Activated CD8-positive, alpha-beta T cell treated with anti-CD3 and anti-CD28 coated beads, Interleukin-2, amount 10 ng/mL, durations not matched to agents 7 days and 5 days (primary cell): Measurements from ENCODE around the gene TNNI3. TPM values are rescaled to one million over a fixed set of nuclear protein-coding genes. Genes with fewer than 3 reads are reported as not detected.
"Not testable (repeated sequence)": the region's sequence is repeated elsewhere in the genome, so short reads cannot be mapped to it uniquely, and the experiment has no call there.

Source experiments
- ATAC-seq: fragments of 150-1000 bp; cut with Tn5 transposase; one replicate; pipeline ENCODE4 v1.10.0; 2021; ENCODE audit warnings: moderate library complexity
- CTCF ChIA-PET: fragments of 350-600 bp; sonication (Branson Sonifier 250); formaldehyde crosslinking; loops from one replicate; lab custom pipeline; 2021; ENCODE audit warnings: antibody characterized with exemption; lab: Charles Lee
- POLR2A ChIA-PET: fragments of 350-600 bp; sonication (Branson Sonifier 250); formaldehyde crosslinking; loops from one replicate; lab custom pipeline; 2021; ENCODE audit warnings: antibody characterized with exemption; lab: Charles Lee
- DNase-seq: peaks from one replicate; pipeline ENCODE4 v3.0.0-alpha.2; 2020
- H3K27ac Mint-ChIP-seq: one replicate; pipeline ENCODE4 v1.8.0; 2021; ENCODE audit warnings: mild to moderate bottlenecking, mixed read lengths
- H3K27me3 Mint-ChIP-seq: one replicate; pipeline ENCODE4 v1.8.0; 2021; ENCODE audit warnings: low read depth, mixed read lengths
- H3K36me3 Mint-ChIP-seq: one replicate; pipeline ENCODE4 v1.8.0; 2021; ENCODE audit warnings: low read depth, mixed read lengths
- H3K4me1 Mint-ChIP-seq: one replicate; pipeline ENCODE4 v1.8.0; 2021; ENCODE audit warnings: low read depth, mixed read lengths
- H3K4me3 Mint-ChIP-seq: one replicate; pipeline ENCODE4 v1.8.0; 2021; ENCODE audit warnings: mild to moderate bottlenecking, mixed read lengths
- H3K9me3 Mint-ChIP-seq: one replicate; pipeline ENCODE4 v1.8.0; 2022; ENCODE audit warnings: mixed read lengths; ENCODE audit not compliant: insufficient read depth
- total RNA-seq, 2 experiments: library from RNA; stranded (reverse); gene quantifications; one replicate each; pipeline ENCODE4 v1.2.3, GENCODE V29; 2021

The TNNI3 gene
- total RNA-seq, 2 experiments from 2014 or later, result not detected

DNA sequence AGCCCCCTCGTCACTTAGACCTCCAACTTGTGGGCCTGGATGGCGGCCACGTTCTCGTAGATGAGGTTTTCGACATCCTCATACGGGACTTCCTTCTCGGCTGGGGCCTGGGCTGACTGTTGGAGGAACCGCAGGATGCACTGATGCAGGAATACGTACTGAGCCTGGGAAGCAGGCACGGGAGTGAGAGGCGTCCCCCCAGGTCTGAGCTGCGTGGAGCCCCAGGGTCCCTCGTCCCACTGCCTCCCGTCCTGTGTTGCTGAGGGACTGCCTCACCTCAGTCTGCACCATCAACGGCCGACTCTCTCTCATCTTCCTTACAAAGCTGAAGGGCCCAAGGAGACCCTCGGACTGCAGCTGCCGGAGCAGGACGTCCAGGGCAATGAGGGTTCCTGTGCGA, 24.2 kb upstream of the TNNI3 start:
- Mint-ChIP-seq H3K27me3 (peaks cover 32% of the 10 kb centered on the region), H3K9me3 (no peaks in the 10 kb centered on the region), H3K27ac (no peak overlapping the region), H3K4me3 (no peak overlapping the region), H3K4me1 (peaks cover 35% of the 10 kb centered on the region), H3K36me3 (no peaks in the 10 kb centered on the region)
- ATAC-seq (no peak), DNase-seq (no peak)
- ChIA-PET CTCF (no interaction called here), POLR2A (no interaction called here)

DNA sequence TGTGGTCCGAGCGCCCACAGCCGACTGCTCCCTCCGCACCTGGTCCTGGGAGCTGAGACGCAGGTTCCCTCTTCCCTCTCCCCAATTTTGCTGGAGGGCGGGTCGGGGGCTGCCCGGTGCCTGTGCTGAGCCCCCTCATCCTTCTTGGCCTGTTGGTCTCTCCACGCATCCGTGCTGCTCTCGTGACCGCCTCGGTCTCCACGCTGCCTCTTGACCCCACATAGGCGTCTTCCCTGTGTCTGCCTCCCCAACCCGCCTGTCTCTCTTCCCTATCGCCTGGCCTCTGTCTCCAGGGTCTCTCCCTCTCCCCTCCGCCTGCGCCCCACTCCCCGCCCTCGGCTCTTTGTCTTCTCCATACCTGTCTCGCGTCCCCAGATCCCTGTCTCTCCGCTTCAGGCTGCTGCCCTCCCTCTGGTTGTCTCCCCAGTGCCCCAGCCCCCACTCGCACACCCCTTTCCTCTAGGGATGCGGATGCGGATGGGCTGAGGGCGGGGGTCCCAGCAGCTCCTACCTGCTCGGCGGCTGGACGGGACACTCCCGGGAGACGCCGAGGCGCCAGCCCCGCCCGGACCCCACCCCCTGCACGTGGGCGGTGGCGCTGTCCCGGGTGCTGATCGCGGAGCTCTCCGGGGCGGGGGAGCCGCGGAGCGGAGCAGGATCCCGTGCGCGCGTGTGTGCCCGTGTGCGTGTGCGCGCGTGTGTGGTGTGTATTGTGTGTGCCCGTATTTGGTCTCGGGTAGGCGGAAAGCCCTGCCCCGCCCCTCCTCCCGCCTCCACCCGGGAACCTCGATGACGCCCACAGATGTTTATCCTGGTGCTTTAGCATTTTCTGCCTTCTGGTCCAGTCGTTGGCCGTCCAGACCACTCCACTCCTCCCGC, 22.3 kb upstream of the TNNI3 start, which contains the start of gene SYT5:
TSS of gene SYT5 (minus strand) at position 684 of the 879 bp plus-strand sequence. CDS start 1,248 bp downstream, outside the sequence.
- CTCF ChIA-PET, result no interaction called here

DNA sequence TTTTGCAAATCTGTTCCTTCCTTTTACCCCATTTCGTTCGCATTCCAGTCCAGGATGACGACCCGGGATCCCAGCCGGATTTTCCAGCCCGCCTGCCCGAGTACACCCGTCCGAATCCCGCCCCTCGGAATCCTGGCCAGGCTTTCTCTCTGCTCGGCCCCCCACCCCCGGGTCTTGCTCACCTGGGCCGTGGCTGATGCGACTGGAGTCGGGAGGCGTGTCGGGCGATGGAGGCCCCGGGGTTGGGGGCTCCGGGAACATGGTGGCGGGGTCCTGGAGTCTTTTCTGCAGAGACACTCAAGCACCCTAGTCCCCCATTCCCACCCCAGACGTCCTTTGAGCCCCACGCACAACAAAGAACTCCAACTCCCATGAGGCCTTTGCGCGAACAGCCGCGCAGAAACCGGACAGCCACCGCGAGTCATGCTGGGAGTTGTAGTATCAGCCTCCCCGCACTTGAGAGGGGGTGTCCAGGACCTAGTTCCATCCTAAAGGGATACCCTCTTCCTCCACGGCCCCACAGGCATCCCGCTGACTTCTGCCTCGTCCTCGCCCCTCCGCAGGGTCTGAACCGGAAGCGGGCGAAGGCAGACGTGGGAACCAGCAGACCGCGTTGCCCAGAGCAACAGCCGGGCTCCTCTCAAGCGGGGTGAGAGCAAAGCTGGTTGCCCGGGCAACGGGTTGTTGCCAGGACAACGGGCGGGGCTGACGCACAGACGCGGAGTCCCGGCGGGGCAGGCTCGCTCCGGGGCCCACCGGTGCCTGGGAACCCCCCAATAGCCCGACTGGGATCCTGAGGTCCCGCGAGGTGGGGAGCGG, 21.5 kb upstream of the TNNI3 start:
- H3K27me3 Mint-ChIP-seq, result peaks cover 49% of the 10 kb centered on the region
- CTCF ChIA-PET, result interaction anchor here (1.5 kb wide), 1 partner anchor 13 kb away, joined by 4 read pairs; the partner anchor contains the start of gene DNAAF3
- DNase-seq (peak; percentile 96), ATAC-seq (peak; percentile 83)
- H3K9me3 Mint-ChIP-seq, result peaks cover 3% of the 10 kb centered on the region
- peak overlapping the region; percentile 65 for H3K4me3 Mint-ChIP-seq
- POLR2A ChIA-PET, result interaction anchor here (0.6 to 0.7 kb wide), 2 partner anchors 31 to 229 kb away, joined by 3 to 4 read pairs; partner anchors contain the start of gene UBE2S
- H3K4me1 Mint-ChIP-seq, result peaks cover 36% of the 10 kb centered on the region
- H3K36me3 Mint-ChIP-seq, result no peaks in the 10 kb centered on the region
- H3K27ac Mint-ChIP-seq, result peak overlapping the region; percentile 67

More for the DNA sequence above, 22.3 kb upstream of the TNNI3 start, which contains the start of gene SYT5:
- H3K4me3 Mint-ChIP-seq, result peak within 1 kb of the TSS; percentile 65
- H3K27me3 Mint-ChIP-seq, result peaks cover 43% of the 10 kb centered on the region
- peaks cover 33% of the 10 kb centered on the region for H3K4me1 Mint-ChIP-seq
- peak within 1 kb of the TSS; percentile 67 for H3K27ac Mint-ChIP-seq
- POLR2A ChIA-PET, result interaction anchor here (0.7 to 1.1 kb wide), 2 partner anchors 79 to 228 kb away, joined by 4 read pairs; partner anchors contain the start of genes PPP6R1 and UBE2S
- peaks cover 3% of the 10 kb centered on the region for H3K9me3 Mint-ChIP-seq
- ATAC-seq (peak; percentile 54), DNase-seq (peak; percentile 74)
- H3K36me3 Mint-ChIP-seq, result no peaks in the 10 kb centered on the region

DNA sequence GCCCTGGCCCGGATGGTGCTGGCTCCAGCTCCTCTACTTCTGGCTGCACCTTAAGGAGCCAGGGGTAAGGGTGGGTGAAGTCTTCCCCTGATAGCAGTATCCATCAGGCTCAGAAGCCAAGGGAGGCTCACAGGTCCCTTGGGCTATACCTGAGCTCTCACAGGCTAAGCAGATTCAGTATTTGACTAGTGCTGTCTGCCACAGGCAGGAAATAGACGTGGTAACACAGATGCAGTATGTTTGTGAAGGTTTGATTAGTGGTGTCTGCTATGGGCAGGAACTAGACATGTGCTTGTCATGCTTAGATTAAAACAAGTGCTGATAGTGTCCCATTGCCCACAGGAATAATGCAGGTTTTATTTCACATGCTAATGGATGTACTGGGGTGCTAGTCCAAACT, 18.5 kb upstream of the TNNI3 start:
- ChIA-PET CTCF (interaction anchor here (1.2 to 1.4 kb wide), 2 partner anchors 9 to 17 kb away, joined by 3 to 4 read pairs; no protein-coding TSS in a partner anchor), POLR2A (no interaction called here)
- peaks cover 3% of the 10 kb centered on the region for H3K9me3 Mint-ChIP-seq
- ATAC-seq, result no peak
- no peak overlapping the region for H3K4me3 Mint-ChIP-seq
- H3K27me3 Mint-ChIP-seq, result peaks cover 55% of the 10 kb centered on the region
- DNase-seq, result peak; percentile 29
- no peaks in the 10 kb centered on the region for H3K36me3 Mint-ChIP-seq
- H3K4me1 Mint-ChIP-seq, result peaks cover 49% of the 10 kb centered on the region
- H3K27ac Mint-ChIP-seq, result no peak overlapping the region

DNA sequence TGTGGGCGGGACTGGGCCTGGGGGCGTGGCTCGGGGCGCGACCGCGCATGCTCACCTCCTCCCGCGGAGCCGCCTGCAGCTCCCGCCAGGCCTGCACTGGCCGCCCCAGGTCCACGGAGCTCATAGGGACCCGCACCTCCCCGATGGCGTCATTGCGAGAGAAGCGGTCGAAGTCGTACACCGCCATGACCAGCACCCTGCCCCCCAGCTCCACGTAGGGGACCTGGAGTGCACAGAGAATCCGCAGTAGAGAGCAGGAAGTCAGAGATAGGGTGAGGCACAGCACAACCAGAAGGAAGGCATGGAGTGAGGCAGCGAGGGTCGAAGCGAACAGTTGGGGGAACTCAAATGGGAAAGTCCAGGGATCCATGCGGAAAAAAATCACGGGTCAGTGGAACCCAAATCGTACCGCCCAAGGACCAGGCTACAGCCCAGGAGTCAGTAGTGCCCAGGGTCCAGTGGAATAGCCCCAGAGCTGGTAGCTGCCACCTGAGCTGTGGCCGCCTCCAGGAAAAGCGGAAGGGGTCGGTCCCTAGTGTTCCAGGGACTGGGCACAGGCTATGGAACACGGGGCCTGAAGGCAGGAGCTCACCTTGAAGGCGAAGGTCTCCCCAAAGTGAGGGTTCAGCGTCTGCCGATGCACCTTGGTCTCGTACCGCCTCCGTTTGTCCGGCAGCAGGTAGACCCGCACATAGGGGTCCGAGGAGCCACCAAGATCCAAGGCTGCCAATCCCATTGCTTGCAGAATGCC, 17.8 kb upstream of the TNNI3 start:
- ATAC-seq, result no peak
- peaks cover 3% of the 10 kb centered on the region for H3K9me3 Mint-ChIP-seq
- H3K4me1 Mint-ChIP-seq, result peaks cover 46% of the 10 kb centered on the region
- no peaks in the 10 kb centered on the region for H3K36me3 Mint-ChIP-seq
- H3K27me3 Mint-ChIP-seq, result peaks cover 54% of the 10 kb centered on the region
- ChIA-PET POLR2A (no interaction called here), CTCF (interaction anchor here (1.0 to 1.8 kb wide), 5 partner anchors 8 to 209 kb away, joined by 3 to 7 read pairs (median 4); partner anchors contain the start of genes DNAAF3 and TMEM238)
- no peak for DNase-seq
- H3K27ac Mint-ChIP-seq, result no peak overlapping the region
- H3K4me3 Mint-ChIP-seq, result no peak overlapping the region

DNA sequence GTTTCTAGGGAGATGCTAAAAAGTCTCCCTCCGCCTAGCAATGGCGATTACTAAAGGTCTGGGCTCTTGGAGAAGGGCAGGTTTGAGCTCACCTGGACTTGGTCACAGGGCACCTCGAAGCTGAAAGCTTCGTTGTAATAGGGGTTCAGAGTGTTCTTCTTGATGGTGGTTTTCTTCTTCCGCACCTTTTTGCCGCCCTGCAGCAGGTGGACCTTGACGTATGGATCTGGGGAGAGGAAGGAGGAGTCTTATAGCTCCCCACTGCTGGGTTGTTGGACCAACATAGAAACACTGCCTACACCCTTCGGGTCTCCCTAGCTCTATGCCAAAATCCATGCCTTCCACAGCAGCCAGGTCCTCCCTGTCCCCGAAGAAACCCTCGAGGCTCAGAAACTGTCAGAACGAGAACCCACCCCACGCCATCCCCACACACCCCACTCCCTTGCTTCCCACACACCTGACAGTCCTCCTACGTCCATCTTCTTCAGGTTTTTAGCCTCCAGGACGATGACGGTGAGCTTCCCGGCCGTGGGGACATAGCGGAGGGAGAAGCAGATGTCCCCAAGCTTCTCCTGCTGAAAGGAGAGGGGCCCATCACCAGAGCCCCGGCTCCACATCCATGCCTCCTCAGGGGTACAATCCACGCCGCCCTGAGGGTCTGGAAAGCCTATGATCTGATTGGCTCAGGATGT, 17.0 kb upstream of the TNNI3 start:
- Mint-ChIP-seq H3K4me1 (peaks cover 41% of the 10 kb centered on the region), H3K4me3 (peak overlapping the region; percentile 63), H3K9me3 (peaks cover 3% of the 10 kb centered on the region), H3K36me3 (no peaks in the 10 kb centered on the region), H3K27me3 (peaks cover 55% of the 10 kb centered on the region), H3K27ac (no peak overlapping the region)
- CTCF ChIA-PET, result interaction anchor here (0.7 to 1.8 kb wide), 4 partner anchors 9 to 293 kb away, joined by 3 to 7 read pairs (median 4); partner anchors contain the start of genes DNAAF3 and TMEM238
- DNase-seq, result no peak
- ATAC-seq, result no peak
- POLR2A ChIA-PET, result interaction anchor here (0.6 kb wide), 1 partner anchor 231 kb away, joined by 3 read pairs; no protein-coding TSS in a partner anchor

DNA sequence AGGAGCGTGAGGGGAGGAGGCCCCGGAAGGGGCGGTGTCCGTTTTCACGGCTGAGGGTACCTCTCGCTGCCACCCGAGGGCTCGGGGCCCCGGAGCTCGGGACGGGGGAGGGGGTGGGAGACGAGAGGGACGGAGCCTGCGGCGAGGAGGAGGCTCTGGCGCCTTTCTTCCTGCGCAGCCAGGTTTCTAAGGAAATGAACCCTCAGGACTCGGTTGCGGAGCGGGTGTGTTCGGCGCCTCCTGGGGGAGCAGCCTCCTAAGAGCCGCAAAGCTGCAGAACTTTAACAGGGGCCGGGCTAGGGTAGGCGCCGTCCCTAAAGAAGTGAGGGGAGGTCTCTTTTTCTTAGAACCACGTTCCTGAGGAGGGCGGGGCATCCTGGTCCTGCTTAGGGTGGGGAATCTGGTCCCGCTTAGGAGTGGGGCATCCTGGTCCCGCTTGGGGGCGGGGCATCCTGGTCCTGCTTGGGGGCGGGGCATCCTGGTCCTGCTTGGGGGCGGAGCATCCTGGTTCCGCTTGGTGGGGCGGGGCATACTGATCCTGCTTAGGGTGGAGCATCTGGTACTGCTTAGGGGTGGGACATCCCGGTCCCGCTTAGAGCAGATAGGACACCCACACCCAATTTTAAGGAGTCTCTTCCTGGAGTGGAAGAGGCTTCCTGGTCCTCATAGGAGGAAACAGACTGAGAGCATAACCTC, 16.3 kb upstream of the TNNI3 start:
- ATAC-seq (peak; percentile 75), DNase-seq (peak; percentile 73)
- H3K4me1 Mint-ChIP-seq, result peaks cover 36% of the 10 kb centered on the region
- ChIA-PET CTCF (interaction anchor here (0.7 to 1.8 kb wide), 3 partner anchors 8 to 293 kb away, joined by 3 to 7 read pairs (median 5); partner anchors contain the start of gene DNAAF3), POLR2A (interaction anchor here (0.6 kb wide), 1 partner anchor 232 kb away, joined by 3 read pairs; no protein-coding TSS in a partner anchor)
- H3K4me3 Mint-ChIP-seq, result peak overlapping the region; percentile 63
- no peak overlapping the region for H3K27ac Mint-ChIP-seq
- H3K9me3 Mint-ChIP-seq, result peaks cover 3% of the 10 kb centered on the region
- peaks cover 60% of the 10 kb centered on the region for H3K27me3 Mint-ChIP-seq
- H3K36me3 Mint-ChIP-seq, result no peaks in the 10 kb centered on the region

DNA sequence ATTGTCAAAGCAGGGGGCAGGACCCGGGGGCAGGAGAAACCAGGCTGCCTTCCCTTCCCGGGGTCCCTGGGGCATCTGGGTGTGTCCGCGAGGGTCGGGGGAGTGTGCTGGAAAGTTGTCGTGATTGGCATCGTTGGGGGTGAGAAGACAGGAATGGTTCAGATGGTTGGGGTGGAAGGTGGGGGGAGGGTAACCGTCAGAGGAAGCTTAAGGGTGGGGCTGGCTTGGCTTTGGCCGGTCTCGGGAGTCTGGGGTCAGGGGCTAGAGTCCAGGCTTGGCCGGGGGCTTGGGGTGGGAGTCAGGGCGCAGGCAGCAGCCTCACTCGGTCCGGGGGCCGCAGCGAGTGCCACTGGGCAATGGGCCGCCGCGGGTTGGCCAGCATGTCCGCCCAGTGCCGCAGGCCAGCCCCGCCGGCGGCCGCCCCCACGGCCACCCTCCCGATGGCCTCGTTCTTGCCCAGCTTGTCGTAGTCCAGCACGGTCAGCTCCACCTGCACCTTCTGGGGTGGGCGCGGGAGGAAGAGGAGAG, 15.7 kb upstream of the TNNI3 start:
- DNase-seq, result no peak
- peak overlapping the region; percentile 63 for H3K4me3 Mint-ChIP-seq
- ChIA-PET CTCF (no interaction called here), POLR2A (no interaction called here)
- peaks cover 30% of the 10 kb centered on the region for H3K4me1 Mint-ChIP-seq
- H3K27ac Mint-ChIP-seq, result no peak overlapping the region
- ATAC-seq, result no peak
- H3K27me3 Mint-ChIP-seq, result peaks cover 57% of the 10 kb centered on the region
- no peaks in the 10 kb centered on the region for H3K36me3 Mint-ChIP-seq
- H3K9me3 Mint-ChIP-seq, result peaks cover 3% of the 10 kb centered on the region

DNA sequence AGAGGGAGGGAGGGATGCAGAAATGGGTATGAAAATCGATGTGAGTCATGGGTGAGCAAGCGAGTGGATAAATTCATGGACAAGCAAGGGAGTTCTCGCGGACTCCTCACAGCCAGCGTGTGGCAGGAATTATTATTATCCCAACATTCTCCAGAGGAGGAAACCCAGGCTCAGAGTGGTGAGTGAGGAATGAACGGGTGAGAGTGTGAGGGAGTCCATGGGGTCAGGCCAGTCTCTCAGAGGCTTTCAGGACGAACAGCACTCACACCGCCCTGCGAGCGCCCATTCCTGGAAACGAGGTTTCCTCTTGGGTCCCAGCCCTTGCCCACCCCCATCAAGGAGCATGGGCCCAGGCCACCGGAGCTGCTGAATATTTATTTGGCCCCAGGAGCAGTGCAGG, 15.2 kb upstream of the TNNI3 start:
- H3K4me1 Mint-ChIP-seq, result peaks cover 27% of the 10 kb centered on the region
- POLR2A ChIA-PET, result no interaction called here
- H3K36me3 Mint-ChIP-seq, result no peaks in the 10 kb centered on the region
- peak overlapping the region; percentile 29 for H3K4me3 Mint-ChIP-seq
- no peak for ATAC-seq
- no peak overlapping the region for H3K27ac Mint-ChIP-seq
- peaks cover 3% of the 10 kb centered on the region for H3K9me3 Mint-ChIP-seq
- no peak for DNase-seq
- CTCF ChIA-PET, result no interaction called here
- H3K27me3 Mint-ChIP-seq, result peaks cover 58% of the 10 kb centered on the region

DNA sequence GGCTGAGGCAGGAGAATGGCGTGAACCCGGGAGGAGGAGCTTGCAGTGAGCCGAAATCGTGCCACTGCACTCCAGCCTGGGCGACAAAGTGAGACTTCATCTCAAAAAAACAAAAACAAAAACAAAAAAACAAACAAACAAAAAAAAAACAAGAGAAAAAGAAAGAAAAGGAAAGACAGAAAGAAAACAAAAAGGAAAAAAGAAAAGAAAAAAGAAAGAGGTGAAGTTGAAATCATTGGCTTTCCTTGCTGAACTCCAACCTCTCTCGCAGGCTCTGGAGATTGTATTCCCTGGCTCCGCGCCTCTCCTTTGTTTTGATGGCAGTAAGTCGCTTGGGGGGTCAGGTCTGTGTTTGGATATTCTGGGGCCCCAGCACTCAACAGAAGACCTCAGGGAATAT, 14.8 kb upstream of the TNNI3 start:
- H3K9me3 Mint-ChIP-seq, ATAC-seq, CTCF ChIA-PET, POLR2A ChIA-PET, H3K4me3 Mint-ChIP-seq, DNase-seq, H3K36me3 Mint-ChIP-seq, H3K27ac Mint-ChIP-seq: not testable (repeated sequence)
- Mint-ChIP-seq H3K27me3 (peaks cover 61% of the 10 kb centered on the region), H3K4me1 (peaks cover 27% of the 10 kb centered on the region)
